ENCODE results near the gene RFX5. TPM values are rescaled to one million over a fixed set of nuclear protein-coding genes. Genes with fewer than 3 reads are reported as not detected.
"Not testable (repeated sequence)": the region's sequence is repeated elsewhere in the genome, so short reads cannot be mapped to it uniquely, and the experiment has no call there.

Gene RFX5
- 10 to 100 TPM; 25.5 to 27.2 TPM for total RNA-seq

DNA sequence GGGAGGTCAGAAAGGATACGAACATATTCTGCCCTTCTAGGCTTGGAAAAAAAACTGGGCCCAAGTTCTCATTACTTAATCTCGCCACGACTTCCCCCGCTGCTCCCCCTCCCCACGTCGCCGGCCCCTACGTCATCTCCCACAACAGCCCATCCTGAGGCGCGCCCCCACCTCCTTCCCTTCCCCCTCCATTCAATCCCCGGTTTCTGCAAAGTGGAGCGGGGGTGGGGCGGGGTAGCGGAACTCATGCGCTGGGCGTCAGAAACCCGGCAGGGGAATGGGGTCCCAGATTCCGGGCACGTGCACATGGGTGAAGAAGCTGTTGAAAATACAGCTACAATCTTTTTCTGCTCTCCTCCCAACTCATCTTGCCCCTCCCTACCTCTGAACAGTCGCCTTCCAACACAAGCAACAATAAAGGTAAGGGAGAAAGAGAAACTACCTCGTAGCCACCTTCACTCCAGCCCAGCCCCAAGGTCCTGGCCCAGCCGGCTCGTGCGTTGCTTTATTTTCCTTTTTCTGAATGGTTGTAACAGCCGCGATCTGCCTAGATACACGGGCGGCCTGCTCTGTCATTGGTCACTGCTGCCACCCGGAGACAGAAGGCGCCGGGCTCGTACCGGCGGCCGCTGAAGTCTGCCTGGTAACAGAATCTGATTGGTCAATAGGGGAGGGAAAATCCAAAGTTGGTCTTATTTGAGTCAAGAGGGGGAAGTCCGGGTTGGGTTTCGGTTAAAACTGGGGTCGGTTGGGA, at the start of gene RFX5:
Gene RFX5 (minus strand): TSS at position 484 of the 754 bp plus-strand sequence. CDS start 932 bp downstream, outside the sequence.
- Histone ChIP-seq H3K36me3 (no peaks in the 10 kb centered on the region), H3K27me3 (replicated peaks; ENCODE audit: insufficient read depth) (no peaks in the 10 kb centered on the region), H3K4me1 (replicated peaks) (peaks cover 4% of the 10 kb centered on the region), H3K4me3 (peak within 1 kb of the TSS; percentile 54 to 59), H3K27ac (peak within 1 kb of the TSS; percentile 80 to 87), H3K9me3 (no peaks in the 10 kb centered on the region)
- TF ChIP-seq POLR2AphosphoS5 (IDR thresholded peaks at IDR 0.05) = peak; percentile 83
- TF ChIP-seq, protein P1, sequence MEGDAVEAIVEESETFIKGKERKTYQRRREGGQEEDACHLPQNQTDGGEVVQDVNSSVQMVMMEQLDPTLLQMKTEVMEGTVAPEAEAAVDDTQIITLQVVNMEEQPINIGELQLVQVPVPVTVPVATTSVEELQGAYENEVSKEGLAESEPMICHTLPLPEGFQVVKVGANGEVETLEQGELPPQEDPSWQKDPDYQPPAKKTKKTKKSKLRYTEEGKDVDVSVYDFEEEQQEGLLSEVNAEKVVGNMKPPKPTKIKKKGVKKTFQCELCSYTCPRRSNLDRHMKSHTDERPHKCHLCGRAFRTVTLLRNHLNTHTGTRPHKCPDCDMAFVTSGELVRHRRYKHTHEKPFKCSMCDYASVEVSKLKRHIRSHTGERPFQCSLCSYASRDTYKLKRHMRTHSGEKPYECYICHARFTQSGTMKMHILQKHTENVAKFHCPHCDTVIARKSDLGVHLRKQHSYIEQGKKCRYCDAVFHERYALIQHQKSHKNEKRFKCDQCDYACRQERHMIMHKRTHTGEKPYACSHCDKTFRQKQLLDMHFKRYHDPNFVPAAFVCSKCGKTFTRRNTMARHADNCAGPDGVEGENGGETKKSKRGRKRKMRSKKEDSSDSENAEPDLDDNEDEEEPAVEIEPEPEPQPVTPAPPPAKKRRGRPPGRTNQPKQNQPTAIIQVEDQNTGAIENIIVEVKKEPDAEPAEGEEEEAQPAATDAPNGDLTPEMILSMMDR (IDR thresholded peaks at IDR 0.05) = no peak
- TF ChIP-seq POLR2A (IDR thresholded peaks at IDR 0.05) = no peak
- intact Hi-C loops (cut with DNase I) = loop anchor here (1.0 kb wide), 1 partner anchor 52 kb away; the partner anchor contains the start of gene PSMB4
- under 1% methylated on average over 38 of the region's 38 CpGs for WGBS
- DNase-seq (ENCODE audit: low spot score) = peak; percentile 95

- DNase-seq (ENCODE audit: low spot score); H3K27me3 ChIP-seq (replicated peaks; ENCODE audit: insufficient read depth); H3K36me3 ChIP-seq; H3K4me3 ChIP-seq; H3K4me1 ChIP-seq (replicated peaks); H3K9me3 ChIP-seq; H3K27ac ChIP-seq: not testable (repeated sequence)
- 80% methylated on average over 5 of the region's 5 CpGs for WGBS
- intact Hi-C loops (cut with DNase I) = loop anchor here (5.0 kb wide), 1 partner anchor 89 kb away; no protein-coding TSS in a partner anchor
Observed at GRCh38 chr1:151396265-151396664, 49.2 kb upstream of the RFX5 start.

DNA sequence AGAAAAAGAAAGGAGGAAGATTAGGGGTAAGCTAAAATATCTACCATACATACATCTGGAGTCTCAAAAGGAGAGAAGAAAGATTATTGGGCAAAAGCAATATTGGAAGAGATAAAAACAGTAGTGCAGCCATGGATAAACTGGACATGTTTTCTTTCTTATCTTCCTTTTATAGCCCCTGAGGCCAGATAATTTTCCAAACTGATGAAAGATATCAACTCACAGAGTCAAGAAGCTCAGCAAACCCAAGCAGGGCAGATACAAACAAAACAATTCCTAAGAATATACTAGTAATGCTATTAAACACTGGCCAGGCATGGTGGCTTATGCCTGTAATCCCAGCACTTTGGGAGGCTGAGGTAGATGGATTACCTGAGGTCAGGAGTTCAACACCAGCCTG, 46.5 kb upstream of the RFX5 start:
- no peak for DNase-seq (ENCODE audit: low spot score)
- TF ChIP-seq, protein P1 (IDR thresholded peaks at IDR 0.05) = no peak
- TF ChIP-seq POLR2AphosphoS5 (IDR thresholded peaks at IDR 0.05) = no peak
- TF ChIP-seq POLR2A (IDR thresholded peaks at IDR 0.05) = no peak
- Histone ChIP-seq H3K36me3 (no peaks in the 10 kb centered on the region), H3K9me3 (no peaks in the 10 kb centered on the region), H3K27ac (no peak overlapping the region), H3K4me1 (replicated peaks) (no peaks in the 10 kb centered on the region), H3K27me3 (replicated peaks; ENCODE audit: insufficient read depth) (no peaks in the 10 kb centered on the region), H3K4me3 (no peak overlapping the region)
- intact Hi-C loops (cut with DNase I) = no loop called here

- no peak for DNase-seq (ENCODE audit: low spot score)
- no peaks in the 10 kb centered on the region for H3K36me3 ChIP-seq
- no peak overlapping the region for H3K4me3 ChIP-seq
- H3K9me3 ChIP-seq = no peaks in the 10 kb centered on the region
- no peaks in the 10 kb centered on the region for H3K4me1 ChIP-seq (replicated peaks)
- 57% methylated on average over 3 of the region's 3 CpGs for WGBS
- no peaks in the 10 kb centered on the region for H3K27me3 ChIP-seq (replicated peaks; ENCODE audit: insufficient read depth)
- TF ChIP-seq POLR2A (IDR thresholded peaks at IDR 0.05) (no peak), POLR2AphosphoS5 (IDR thresholded peaks at IDR 0.05) (peak; percentile 15)
- TF ChIP-seq, protein P1 (IDR thresholded peaks at IDR 0.05) = no peak
- intact Hi-C loops (cut with DNase I) = no loop called here
- H3K27ac ChIP-seq = no peak overlapping the region
Observed at GRCh38 chr1:151391079-151391563, 44.1 kb upstream of the RFX5 start.

GRCh38 chr1:151390221-151391078, 43.4 kb upstream of the RFX5 start:
- intact Hi-C loops (cut with DNase I); H3K27ac ChIP-seq; H3K27me3 ChIP-seq (replicated peaks; ENCODE audit: insufficient read depth); H3K4me3 ChIP-seq; H3K4me1 ChIP-seq (replicated peaks); H3K36me3 ChIP-seq; H3K9me3 ChIP-seq; DNase-seq (ENCODE audit: low spot score): not testable (repeated sequence)
- 88% methylated on average over 22 of the region's 22 CpGs for WGBS

All from prostate gland (tissue), 2 donors.